Upper lobe of right lung (tissue), 1 donor: ENCODE results near the gene KAT14. TPM values are rescaled to one million over a fixed set of nuclear protein-coding genes. Genes with fewer than 3 reads are reported as not detected.
"Not testable (repeated sequence)": the region's sequence is repeated elsewhere in the genome, so short reads cannot be mapped to it uniquely, and the experiment has no call there.

Source experiments
- ATAC-seq: fragments of 200-7000 bp; cut with Tn5 transposase; one replicate; pipeline ENCODE4 v1.9.1; 2020; ENCODE audit warnings: mild to moderate bottlenecking, moderate library complexity
- DNase-seq: peaks from one replicate; pipeline ENCODE4 v3.0.0-alpha.2; 2020
- H3K27ac ChIP-seq: fragments of 200-600 bp; one replicate; pipeline ENCODE4 v1.8.0; 2022
- H3K27me3 ChIP-seq: fragments of 200-600 bp; one replicate; pipeline ENCODE4 v1.8.0; 2022; ENCODE audit warnings: mild to moderate bottlenecking
- H3K36me3 ChIP-seq: fragments of 200-600 bp; one replicate; pipeline ENCODE4 v1.8.0; 2022
- H3K4me1 ChIP-seq: fragments of 200-600 bp; one replicate; pipeline ENCODE4 v1.8.0; 2022
- H3K4me3 ChIP-seq: fragments of 200-600 bp; one replicate; pipeline ENCODE4 v1.8.0; 2022; ENCODE audit warnings: mild to moderate bottlenecking
- H3K9me3 ChIP-seq: fragments of 200-600 bp; one replicate; pipeline ENCODE4 v1.8.0; 2022
- CTCF ChIP-seq: fragments of 200-600 bp; IDR thresholded peaks from one replicate; pipeline ENCODE4 v1.8.0; 2022; ENCODE audit warnings: antibody characterized with exemption
- intact Hi-C: fragments of 100-400 bp; cut with DNase I; formaldehyde crosslinking; loops from one replicate; pipeline ENCODE4 v1.11.0; 2022
- total RNA-seq: library from RNA; stranded (reverse); fragmentation: NEBNext Ultra II Directional; extraction: Animal tissue kit (Norgen Biotek cat#: 25700); gene quantifications from one replicate; pipeline ENCODE4 v1.2.1, GENCODE V29; 2021
- donor health status: DM: no; HTN: yes; CAD: no; lungs with severe emphysema.

KAT14 gene
- total RNA-seq, 1 donor from 2014 or later = 12.5 TPM

DNA sequence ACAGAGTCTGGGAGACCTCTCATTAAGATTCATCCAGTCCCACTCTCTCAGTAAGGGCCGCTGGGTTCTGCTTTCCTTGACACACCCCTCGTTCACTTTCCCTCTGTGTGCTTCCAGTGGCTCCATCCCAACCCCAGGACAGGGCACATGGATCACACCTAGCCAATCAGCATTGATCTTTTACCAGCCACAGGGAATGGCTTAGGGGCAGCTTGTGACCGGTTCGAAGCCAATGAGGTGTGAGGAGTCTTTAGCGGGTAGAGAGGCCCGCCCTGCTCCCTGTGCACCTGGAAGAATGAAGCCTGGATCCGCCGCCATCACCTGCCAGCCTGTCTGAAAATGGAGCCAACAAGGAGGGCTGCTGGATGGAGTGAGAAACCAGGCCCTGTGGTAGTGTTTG, 44.8 kb upstream of the KAT14 start:
- Histone ChIP-seq H3K9me3 (no peaks in the 10 kb centered on the region), H3K4me1 (no peaks in the 10 kb centered on the region), H3K36me3 (no peaks in the 10 kb centered on the region), H3K27me3 (peaks cover 10% of the 10 kb centered on the region), H3K4me3 (no peak overlapping the region), H3K27ac (no peak overlapping the region)
- ATAC-seq = no peak
- no peak for DNase-seq
- TF ChIP-seq CTCF = no peak
- intact Hi-C loops = no loop called here

DNA sequence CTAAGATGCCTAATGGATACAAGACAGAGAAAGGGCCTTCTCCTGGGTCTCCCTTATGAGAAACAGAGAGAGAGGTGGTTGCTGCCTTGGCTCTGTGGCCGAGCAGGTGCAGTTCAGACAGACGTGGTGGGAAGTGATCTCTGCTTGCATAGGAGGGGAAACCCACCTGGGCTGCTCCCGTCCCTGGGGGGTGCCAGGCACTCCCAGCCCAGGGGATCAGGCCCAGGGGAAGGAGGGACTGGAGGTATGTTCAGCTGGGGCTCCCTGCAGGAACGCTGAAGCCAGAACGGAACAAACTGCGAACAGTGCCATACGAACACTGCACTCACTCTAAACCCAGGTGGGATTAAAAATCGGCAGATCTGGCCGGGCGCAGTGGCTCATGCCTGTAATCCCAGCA, 44.3 kb upstream of the KAT14 start:
- no peak overlapping the region for H3K27ac ChIP-seq
- TF ChIP-seq CTCF = no peak
- H3K9me3 ChIP-seq = no peaks in the 10 kb centered on the region
- intact Hi-C loops = no loop called here
- no peak for ATAC-seq
- no peaks in the 10 kb centered on the region for H3K36me3 ChIP-seq
- peaks cover 10% of the 10 kb centered on the region for H3K27me3 ChIP-seq
- H3K4me1 ChIP-seq = no peaks in the 10 kb centered on the region
- no peak for DNase-seq
- H3K4me3 ChIP-seq = no peak overlapping the region

- Histone ChIP-seq H3K27me3 (peaks cover 10% of the 10 kb centered on the region), H3K4me1 (no peaks in the 10 kb centered on the region), H3K27ac (no peak overlapping the region), H3K9me3 (no peaks in the 10 kb centered on the region), H3K36me3 (no peaks in the 10 kb centered on the region), H3K4me3 (no peak overlapping the region)
- no peak for TF ChIP-seq CTCF
- intact Hi-C loops = no loop called here
- ATAC-seq (no peak), DNase-seq (no peak)
These were observed 43.5 kb upstream of the KAT14 start for GRCh38 chr20:18094191-18094590.

GRCh38 chr20:18100569-18100968, 37.1 kb upstream of the KAT14 start:
- H3K4me3 ChIP-seq, ATAC-seq, DNase-seq, H3K4me1 ChIP-seq, H3K27ac ChIP-seq, H3K36me3 ChIP-seq, H3K9me3 ChIP-seq, intact Hi-C loops: not testable (repeated sequence)
- peaks cover 12% of the 10 kb centered on the region for H3K27me3 ChIP-seq

GRCh38 chr20:18101125-18101810, 36.4 kb upstream of the KAT14 start:
- DNase-seq (no peak), ATAC-seq (no peak)
- no peaks in the 10 kb centered on the region for H3K4me1 ChIP-seq
- H3K9me3 ChIP-seq = no peaks in the 10 kb centered on the region
- intact Hi-C loops = no loop called here
- peaks cover 12% of the 10 kb centered on the region for H3K27me3 ChIP-seq
- no peak overlapping the region for H3K4me3 ChIP-seq
- H3K36me3 ChIP-seq = no peaks in the 10 kb centered on the region
- no peak overlapping the region for H3K27ac ChIP-seq
- TF ChIP-seq CTCF = no peak

DNA sequence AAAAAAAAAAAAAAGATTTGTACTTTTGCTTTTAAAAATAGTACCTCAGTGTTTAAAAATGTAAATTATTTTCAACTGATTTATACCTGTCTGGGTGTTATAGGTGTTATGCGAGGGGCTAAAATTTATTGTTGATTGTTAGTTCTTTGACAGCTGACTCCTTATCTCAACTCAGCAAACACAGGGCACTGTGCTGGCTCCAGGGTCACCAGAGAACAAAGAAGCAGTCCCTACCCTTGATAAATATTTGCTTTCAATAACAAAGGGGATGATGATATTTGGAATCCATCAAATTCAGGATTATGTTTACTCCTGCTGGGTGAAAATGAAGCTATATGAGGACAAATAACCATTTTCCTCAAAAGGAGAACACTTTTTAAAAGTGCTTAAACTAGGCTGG, 34.2 kb upstream of the KAT14 start:
- no peak for DNase-seq
- ATAC-seq = no peak
- Histone ChIP-seq H3K4me3 (no peak overlapping the region), H3K4me1 (no peaks in the 10 kb centered on the region), H3K27me3 (peaks cover 12% of the 10 kb centered on the region), H3K27ac (no peak overlapping the region), H3K9me3 (no peaks in the 10 kb centered on the region), H3K36me3 (no peaks in the 10 kb centered on the region)
- intact Hi-C loops = no loop called here
- TF ChIP-seq CTCF = no peak
